LNCaP clone FGC (cell line): ENCODE results near the gene DENR.
A peak's percentile ranks its signal among the peaks of the same experiment; 100 is the strongest.
"Not testable (repeated sequence)": the region's sequence is repeated elsewhere in the genome, so short reads cannot be mapped to it uniquely, and the experiment has no call there.

Experiments used
- DNase-seq: peaks from one replicate; pipeline ENCODE4 v3.0.0-alpha.2; 2011; ENCODE audit warnings: low read depth
- H3K4me3 ChIP-seq: 2 replicates; pipeline ENCODE4 v1.5.1; 2011; ENCODE audit warnings: mild to moderate bottlenecking, low read depth, low read length, control low read depth
- TF ChIP-seq, protein P1 (sequence below): IDR thresholded peaks from 2 replicates; pipeline ENCODE4 v1.5.1; 2012; ENCODE audit warnings: mild to moderate bottlenecking; ENCODE audit not compliant: control insufficient read depth, insufficient read depth; ENCODE audit errors: extremely low read depth

DENR gene

DNA sequence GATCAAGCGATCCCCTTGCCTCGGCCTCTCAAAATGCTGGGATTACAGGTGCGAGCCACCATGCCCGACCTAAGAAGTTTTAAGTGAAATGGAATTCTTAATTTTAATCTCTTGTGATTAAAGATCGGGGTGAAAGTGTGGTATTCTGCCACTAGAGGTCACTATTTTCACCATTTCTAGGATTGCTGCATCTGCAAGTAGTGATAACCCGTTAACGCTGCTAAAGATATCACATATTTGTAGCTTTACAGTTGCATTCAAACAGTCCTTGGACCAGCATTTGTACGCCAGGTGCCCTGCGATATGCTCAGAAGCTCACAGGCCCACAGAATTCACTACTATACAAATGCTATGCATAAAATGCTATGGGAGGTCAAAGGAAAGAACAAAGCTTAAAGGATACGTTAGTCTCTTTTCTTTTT, 41.1 kb downstream of the DENR start:
- TF ChIP-seq, protein P1, sequence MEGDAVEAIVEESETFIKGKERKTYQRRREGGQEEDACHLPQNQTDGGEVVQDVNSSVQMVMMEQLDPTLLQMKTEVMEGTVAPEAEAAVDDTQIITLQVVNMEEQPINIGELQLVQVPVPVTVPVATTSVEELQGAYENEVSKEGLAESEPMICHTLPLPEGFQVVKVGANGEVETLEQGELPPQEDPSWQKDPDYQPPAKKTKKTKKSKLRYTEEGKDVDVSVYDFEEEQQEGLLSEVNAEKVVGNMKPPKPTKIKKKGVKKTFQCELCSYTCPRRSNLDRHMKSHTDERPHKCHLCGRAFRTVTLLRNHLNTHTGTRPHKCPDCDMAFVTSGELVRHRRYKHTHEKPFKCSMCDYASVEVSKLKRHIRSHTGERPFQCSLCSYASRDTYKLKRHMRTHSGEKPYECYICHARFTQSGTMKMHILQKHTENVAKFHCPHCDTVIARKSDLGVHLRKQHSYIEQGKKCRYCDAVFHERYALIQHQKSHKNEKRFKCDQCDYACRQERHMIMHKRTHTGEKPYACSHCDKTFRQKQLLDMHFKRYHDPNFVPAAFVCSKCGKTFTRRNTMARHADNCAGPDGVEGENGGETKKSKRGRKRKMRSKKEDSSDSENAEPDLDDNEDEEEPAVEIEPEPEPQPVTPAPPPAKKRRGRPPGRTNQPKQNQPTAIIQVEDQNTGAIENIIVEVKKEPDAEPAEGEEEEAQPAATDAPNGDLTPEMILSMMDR = peak; percentile 64
- no peak overlapping the region for H3K4me3 ChIP-seq
- peak; percentile 37 for DNase-seq

GRCh38 chr12:122795807-122796206, 43.2 kb downstream of the DENR start:
- no peak for DNase-seq
- no peak overlapping the region for H3K4me3 ChIP-seq
- TF ChIP-seq, protein P1 = no peak

GRCh38 chr12:122799641-122800243, 47.1 kb downstream of the DENR start:
- TF ChIP-seq, protein P1 = no peak
- H3K4me3 ChIP-seq = no peak overlapping the region
- no peak for DNase-seq

GRCh38 chr12:122803937-122804336, 51.3 kb downstream of the DENR start:
- no peak overlapping the region for H3K4me3 ChIP-seq
- no peak for DNase-seq
- TF ChIP-seq, protein P1 = no peak

DNA sequence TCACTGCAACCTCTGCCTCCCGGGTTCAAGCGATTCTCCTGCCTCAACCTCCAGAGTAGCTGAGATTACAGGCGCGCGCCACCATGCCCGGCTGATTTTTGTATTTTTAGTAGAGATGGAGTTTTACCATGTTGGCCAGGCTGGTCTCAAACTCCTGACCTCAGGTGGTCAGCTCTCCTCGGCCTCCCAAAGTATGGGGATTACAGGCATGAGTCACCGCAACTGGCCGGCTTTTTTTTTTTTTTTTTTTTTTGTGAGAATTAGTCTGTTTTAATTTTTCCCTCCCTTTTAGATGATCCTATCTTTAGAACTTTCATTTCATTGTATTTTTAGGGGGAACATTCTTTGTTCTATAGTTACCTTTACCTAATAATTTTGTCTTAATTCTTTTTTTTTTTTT, 52.3 kb downstream of the DENR start:
- not testable (repeated sequence) for DNase-seq, H3K4me3 ChIP-seq

DNA sequence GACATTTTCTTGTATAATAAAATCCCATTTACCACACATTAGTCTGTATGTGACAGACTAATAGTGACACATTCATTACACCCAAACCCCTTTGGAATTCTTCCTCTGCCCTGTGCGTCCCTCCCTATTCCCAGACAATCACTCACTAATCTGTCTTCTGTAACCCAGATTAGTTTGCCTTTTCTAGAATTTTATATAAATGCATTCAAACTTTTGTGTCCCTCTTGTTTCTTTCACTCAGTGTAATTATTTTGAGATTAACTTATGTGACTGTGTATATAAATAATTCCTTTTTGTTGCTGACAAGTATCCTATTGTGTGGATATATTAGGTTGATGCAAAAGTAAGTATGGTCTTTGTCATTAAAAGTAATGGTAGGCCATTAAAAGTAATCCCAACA, 55.0 kb downstream of the DENR start:
- no peak for DNase-seq
- TF ChIP-seq, protein P1 = no peak
- H3K4me3 ChIP-seq = no peak overlapping the region

DNA sequence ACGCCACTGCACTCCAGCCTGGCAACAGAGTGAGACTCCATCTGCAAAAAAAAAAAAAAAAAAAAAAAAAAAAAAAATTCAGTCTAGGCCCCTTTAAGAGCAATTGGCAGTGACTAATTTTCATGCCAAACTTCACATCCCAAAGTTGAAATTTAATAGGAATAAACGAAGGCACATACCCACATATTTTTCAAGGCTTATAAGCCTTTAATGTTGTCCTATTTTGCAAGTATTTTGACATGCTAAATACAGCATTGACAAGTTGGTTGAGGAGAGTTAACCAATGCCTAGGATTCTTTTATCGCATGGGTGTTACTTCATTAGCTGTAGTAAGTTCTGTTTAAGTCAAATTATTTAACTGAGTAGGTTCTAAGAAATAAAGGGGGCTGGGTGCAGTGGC, 59.2 kb downstream of the DENR start:
- TF ChIP-seq, protein P1 = no peak
- H3K4me3 ChIP-seq = no peak overlapping the region
- DNase-seq = no peak
